MCF 10A (cell line): ENCODE data around the gene SGPP2. TPM values are rescaled to one million over a fixed set of nuclear protein-coding genes. Genes with fewer than 3 reads are reported as not detected.
A peak's percentile ranks its signal among the peaks of the same experiment; 100 is the strongest.

Experiments
- BruUV-seq: library from RNA; stranded (reverse); fragments of 400-500 nt; replicated peaks from 2 replicates; lab custom pipeline; 2021; lab: Mats Ljungman, UMichigan
- CTCF ChIA-PET: fragments of 300-600 bp; sonication (Branson Sonifier 250); formaldehyde crosslinking; extraction: SDS; loops from one replicate; lab custom pipeline; 2021; ENCODE audit warnings: antibody characterized with exemption, inconsistent platforms; lab: Yijun Ruan, JAX
- POLR2A ChIA-PET: fragments of 300-600, 350-650 bp; sonication (Branson Sonifier 250); formaldehyde crosslinking; extraction: SDS; loops from one replicate; lab custom pipeline; 2020; ENCODE audit warnings: antibody characterized with exemption, inconsistent platforms; lab: Yijun Ruan, JAX
- DNase-seq: peaks from one replicate; pipeline ENCODE4 v3.0.0-alpha.2; 2018; ENCODE audit not compliant: unreplicated experiment
- H3K27ac Mint-ChIP-seq: one replicate; pipeline ENCODE4 v1.8.0; 2022; ENCODE audit warnings: mild to moderate bottlenecking, low read depth, mixed read lengths; ENCODE audit not compliant: unreplicated experiment
- H3K27me3 Mint-ChIP-seq: one replicate; pipeline ENCODE4 v1.8.0; 2022; ENCODE audit warnings: mixed read lengths; ENCODE audit not compliant: insufficient read depth, unreplicated experiment
- H3K36me3 Mint-ChIP-seq: one replicate; pipeline ENCODE4 v1.8.0; 2022; ENCODE audit warnings: mild to moderate bottlenecking, moderate library complexity, mixed read lengths; ENCODE audit not compliant: insufficient read depth, unreplicated experiment
- H3K4me1 Mint-ChIP-seq: one replicate; pipeline ENCODE4 v1.8.0; 2022; ENCODE audit warnings: mixed read lengths; ENCODE audit not compliant: insufficient read depth, unreplicated experiment
- H3K4me3 Mint-ChIP-seq: one replicate; pipeline ENCODE4 v1.8.0; 2022; ENCODE audit warnings: mild to moderate bottlenecking, moderate library complexity, mixed read lengths; ENCODE audit not compliant: unreplicated experiment
- H3K9me3 Mint-ChIP-seq: one replicate; pipeline ENCODE4 v1.8.0; 2022; ENCODE audit warnings: mixed read lengths; ENCODE audit not compliant: unreplicated experiment
- CTCF ChIP-seq: fragments of 200-600 bp; IDR thresholded peaks from one replicate; pipeline ENCODE4 v1.8.0; 2022; ENCODE audit warnings: antibody characterized with exemption, mild to moderate bottlenecking; ENCODE audit not compliant: unreplicated experiment
- intact Hi-C: fragments of 100-400 bp; cut with micrococcal nuclease; formaldehyde crosslinking; loops from 2 replicates; pipeline ENCODE4 v1.14.1; 2022
- total RNA-seq: library from RNA; stranded (reverse); gene quantifications from 2 replicates; pipeline ENCODE4 v1.2.3, GENCODE V29; 2022

Gene SGPP2
- total RNA-seq, 1 experiment from 2014 or later, result 47.4 TPM

- no TSS peak for BruUV-seq
- ChIA-PET POLR2A (interaction anchor here (1.6 kb wide), 1 partner anchor 10 kb away, joined by 7 read pairs; no protein-coding TSS in a partner anchor), CTCF (no interaction called here)
- no peak for DNase-seq
- intact Hi-C loops, result no loop called here
- Mint-ChIP-seq H3K27ac (peak overlapping the region; percentile 11), H3K4me1 (peaks cover 45% of the 10 kb centered on the region), H3K36me3 (peaks cover 41% of the 10 kb centered on the region), H3K4me3 (no peak overlapping the region), H3K27me3 (no peaks in the 10 kb centered on the region), H3K9me3 (no peaks in the 10 kb centered on the region)
- TF ChIP-seq CTCF, result no peak
Measured at GRCh38 chr2:222439692-222440091, 15.3 kb downstream of the SGPP2 start.

- BruUV-seq, result no TSS peak
- Mint-ChIP-seq H3K36me3 (peaks cover 43% of the 10 kb centered on the region), H3K27me3 (no peaks in the 10 kb centered on the region), H3K27ac (peak overlapping the region; percentile 75), H3K4me1 (peaks cover 44% of the 10 kb centered on the region), H3K9me3 (no peaks in the 10 kb centered on the region), H3K4me3 (peak overlapping the region; percentile 15)
- no peak for TF ChIP-seq CTCF
- intact Hi-C loops, result no loop called here
- ChIA-PET POLR2A (interaction anchor here (0.7 to 1.6 kb wide), 4 partner anchors 8 to 378 kb away, joined by 4 to 7 read pairs (median 5); no protein-coding TSS in a partner anchor), CTCF (interaction anchor here (0.8 kb wide), 1 partner anchor 121 kb away, joined by 3 read pairs; no protein-coding TSS in a partner anchor)
- peak; percentile 71 for DNase-seq
Measured at GRCh38 chr2:222440673-222441422, 16.5 kb downstream of the SGPP2 start.

- intact Hi-C loops, result no loop called here
- no peak for DNase-seq
- no peaks in the 10 kb centered on the region for H3K27me3 Mint-ChIP-seq
- peaks cover 45% of the 10 kb centered on the region for H3K36me3 Mint-ChIP-seq
- ChIA-PET POLR2A (interaction anchor here (0.9 to 1.5 kb wide), 2 partner anchors 12 to 16 kb away, joined by 3 to 6 read pairs; no protein-coding TSS in a partner anchor), CTCF (interaction anchor here (1.5 kb wide), 1 partner anchor 73 kb away, joined by 5 read pairs; no protein-coding TSS in a partner anchor)
- no TSS peak for BruUV-seq
- H3K4me3 Mint-ChIP-seq, result no peak overlapping the region
- no peak overlapping the region for H3K27ac Mint-ChIP-seq
- peaks cover 62% of the 10 kb centered on the region for H3K4me1 Mint-ChIP-seq
- H3K9me3 Mint-ChIP-seq, result no peaks in the 10 kb centered on the region
- TF ChIP-seq CTCF, result no peak
Measured at GRCh38 chr2:222442665-222443064, 18.3 kb downstream of the SGPP2 start.

GRCh38 chr2:222445227-222445626 is 20.9 kb downstream of the SGPP2 start:
- peak overlapping the region; percentile 73 for H3K27ac Mint-ChIP-seq
- H3K4me3 Mint-ChIP-seq, result peak overlapping the region; percentile 31
- peaks cover 54% of the 10 kb centered on the region for H3K36me3 Mint-ChIP-seq
- no peaks in the 10 kb centered on the region for H3K27me3 Mint-ChIP-seq
- ChIA-PET CTCF (no interaction called here), POLR2A (interaction anchor here (0.7 to 2.4 kb wide), 5 partner anchors 8 to 261 kb away, joined by 4 to 10 read pairs (median 4); no protein-coding TSS in a partner anchor)
- peaks cover 74% of the 10 kb centered on the region for H3K4me1 Mint-ChIP-seq
- H3K9me3 Mint-ChIP-seq, result no peaks in the 10 kb centered on the region
- intact Hi-C loops, result no loop called here
- no peak for DNase-seq
- BruUV-seq, result no TSS peak
- no peak for TF ChIP-seq CTCF
